NCI-H82 treated with DMSO at 0.1 percent for 48 hours (cell line): ENCODE results near the gene KRT8.

Experiments
- DNase-seq: peaks from one replicate; lab custom pipeline; 2025; ENCODE audit not compliant: unreplicated experiment; lab: John Stamatoyannopoulos, UW

The KRT8 gene

DNA sequence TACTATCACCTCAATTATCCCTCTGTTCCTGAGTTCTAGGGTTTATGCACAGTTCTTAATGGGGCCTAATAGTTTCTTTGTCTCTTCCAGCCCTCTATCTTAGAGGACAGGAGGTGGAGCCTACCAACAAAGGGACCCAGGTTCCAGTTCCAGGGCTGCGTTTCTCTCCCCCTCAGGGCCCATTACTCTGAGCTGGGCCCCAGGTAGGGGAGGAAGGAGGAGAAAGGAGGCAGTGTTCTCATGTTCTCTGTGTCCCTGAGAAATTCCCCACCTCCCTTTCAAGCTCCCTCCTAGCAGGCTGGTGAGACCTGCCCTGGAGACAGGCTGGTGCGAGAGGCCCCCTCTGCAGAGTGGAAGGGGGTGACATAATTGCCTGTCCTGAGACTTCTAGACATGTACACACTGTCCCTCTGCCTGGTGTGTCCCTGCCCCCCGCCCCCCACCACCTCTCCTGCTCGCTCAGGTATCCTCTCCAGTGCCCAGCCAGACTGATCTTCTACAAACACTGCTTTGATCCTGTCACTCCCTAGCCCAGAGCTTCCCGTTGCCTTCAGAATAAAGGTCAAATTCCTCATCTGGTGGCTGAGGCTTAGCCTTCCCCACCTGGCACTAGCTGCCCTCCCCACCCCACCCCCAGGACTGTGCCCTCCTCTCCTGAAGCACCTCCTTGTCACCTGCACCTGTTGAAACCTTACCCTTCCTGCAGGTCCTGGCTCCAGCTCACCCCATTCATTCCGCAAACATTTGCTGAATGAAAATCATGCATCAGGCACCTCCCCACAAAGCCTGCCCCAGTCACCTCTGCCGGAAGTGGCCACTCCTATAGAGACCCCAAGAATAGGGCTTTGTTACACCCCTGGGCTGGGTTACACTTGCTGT, 21.1 kb upstream of the KRT8 start:
- no peak for DNase-seq

DNA sequence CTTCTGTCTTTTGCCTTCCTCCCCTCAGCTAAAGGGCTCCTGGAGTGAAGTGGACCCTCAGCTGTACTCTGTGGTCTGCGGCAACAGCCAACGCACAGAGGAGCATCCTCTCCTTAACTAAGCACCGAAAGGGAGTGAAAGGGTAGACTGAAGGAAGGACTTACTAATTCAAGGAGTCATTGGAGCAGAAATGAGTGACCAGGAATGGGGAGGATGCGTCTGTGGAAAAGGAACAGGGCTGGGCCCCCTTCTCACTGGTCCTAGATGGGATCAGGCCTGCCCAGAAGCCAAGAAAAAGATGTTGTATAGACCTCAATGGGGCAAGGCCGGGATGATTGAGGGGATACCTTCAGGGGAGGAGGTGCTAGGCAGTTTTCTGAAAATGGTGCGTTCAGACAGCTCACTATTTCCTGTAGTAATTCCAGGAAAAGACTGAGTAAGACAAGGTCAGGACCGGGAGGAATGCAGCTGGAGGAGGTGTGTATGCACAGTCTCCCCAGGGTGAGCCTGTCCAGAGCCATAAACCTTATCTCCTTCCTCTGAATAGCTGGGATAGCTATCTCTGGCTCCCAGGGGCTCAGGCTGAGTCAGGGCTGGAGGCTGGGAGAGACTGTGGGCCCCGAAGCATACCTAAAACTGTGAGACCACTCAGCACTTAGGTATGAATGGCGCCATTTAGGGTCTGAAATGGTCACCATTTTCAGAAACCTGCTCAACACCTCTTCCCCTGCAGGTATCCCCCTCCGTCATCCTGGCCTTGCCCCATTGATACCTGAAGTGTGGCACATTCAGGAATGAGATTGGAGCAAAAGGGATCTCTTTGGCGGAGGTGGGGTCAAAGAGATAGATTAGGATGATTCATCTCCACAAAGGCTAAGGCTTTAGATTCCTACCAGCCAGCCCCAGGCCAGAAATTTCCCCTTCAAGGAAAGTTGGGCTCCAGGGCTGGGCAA, 20.2 kb upstream of the KRT8 start:
- no peak for DNase-seq

DNA sequence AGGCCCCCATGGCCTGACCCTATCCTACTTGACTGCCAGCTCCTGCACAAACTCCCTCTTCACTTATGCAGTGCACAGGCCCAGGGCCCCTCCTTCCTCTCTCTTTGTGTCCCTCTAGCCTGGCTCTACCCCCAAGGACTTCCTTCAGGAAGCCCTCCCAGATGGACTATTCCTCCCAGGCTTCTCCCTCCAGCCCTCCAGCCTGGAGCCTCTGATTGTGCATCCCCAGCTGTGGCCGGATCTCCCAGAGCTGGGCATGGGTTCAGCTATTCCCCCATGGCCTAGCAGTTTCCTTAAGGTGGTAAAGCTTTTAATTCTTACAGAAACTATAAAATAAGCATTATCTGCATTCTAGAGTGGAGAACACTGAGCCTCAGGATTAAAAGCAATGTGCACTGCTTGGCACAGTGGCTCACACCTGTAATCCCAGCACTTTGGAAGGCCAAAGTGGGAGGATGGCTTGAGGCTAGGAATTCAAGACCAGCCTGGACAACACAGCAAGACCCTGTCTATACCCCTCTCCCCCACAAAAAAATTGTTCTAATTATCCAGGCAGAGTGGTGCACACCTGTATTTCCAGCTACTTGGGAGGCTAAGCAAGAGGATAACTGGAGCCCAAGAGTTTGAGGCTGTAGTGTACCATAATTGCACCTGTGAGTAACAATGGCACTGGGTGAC, 16.8 kb upstream of the KRT8 start:
- DNase-seq = no peak

DNA sequence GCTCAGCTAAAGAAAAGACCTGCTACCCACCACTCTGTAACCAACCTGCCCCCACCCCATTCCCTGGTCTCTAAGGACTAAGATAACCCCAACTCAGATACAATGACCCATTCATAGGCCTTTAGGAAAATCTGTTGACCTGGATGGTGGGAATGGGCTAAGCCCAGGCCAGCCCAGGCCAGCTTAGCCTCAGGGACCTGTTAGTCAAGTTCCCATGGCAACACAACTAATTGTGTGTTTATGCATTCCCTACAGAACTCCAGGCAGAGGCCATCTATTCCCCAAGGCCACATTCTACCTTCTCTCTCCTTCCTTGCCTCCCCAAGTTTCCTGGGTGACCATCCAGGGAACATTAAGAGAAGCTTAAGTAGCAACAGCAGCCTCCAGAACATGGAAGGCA, 16.1 kb upstream of the KRT8 start:
- no peak for DNase-seq

DNA sequence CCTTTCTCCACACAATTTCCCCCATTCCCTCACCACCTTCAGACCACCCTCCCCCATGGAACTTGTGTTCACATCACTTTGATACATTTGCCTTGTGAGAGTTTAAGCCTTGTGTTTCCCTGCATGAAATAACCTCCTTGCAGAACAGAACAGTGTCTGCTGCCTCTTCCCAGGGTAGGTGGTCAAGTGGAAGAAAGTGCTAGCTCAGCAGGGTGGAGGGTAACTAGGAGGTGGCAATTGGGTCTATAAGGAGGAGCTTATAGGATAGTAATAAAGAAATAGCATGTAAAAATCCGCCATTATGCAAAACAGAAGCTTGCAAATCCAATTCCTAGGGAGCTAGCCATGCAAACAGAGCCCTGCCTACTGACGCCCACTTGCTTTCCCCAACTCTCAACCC, 13.9 kb upstream of the KRT8 start:
- DNase-seq = no peak

DNA sequence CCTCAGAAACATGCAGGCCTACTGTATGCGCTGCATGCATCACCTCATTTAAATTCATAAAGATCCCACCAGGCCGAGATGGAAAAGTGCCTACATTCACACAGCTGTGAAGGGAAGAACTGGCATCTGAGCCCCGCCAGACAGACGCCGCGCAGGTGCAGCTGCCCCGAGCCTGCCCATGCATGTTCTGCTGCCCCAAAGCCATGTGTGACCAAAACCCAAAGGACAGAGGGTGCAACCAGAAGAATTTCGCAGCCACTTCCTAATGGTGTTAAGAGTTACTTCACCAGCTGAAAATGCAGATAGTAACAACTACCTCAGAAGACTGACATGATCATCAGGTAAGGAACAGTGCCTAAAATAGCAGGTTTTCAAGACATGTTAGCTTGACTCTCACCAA, 13.5 kb upstream of the KRT8 start:
- no peak for DNase-seq

DNA sequence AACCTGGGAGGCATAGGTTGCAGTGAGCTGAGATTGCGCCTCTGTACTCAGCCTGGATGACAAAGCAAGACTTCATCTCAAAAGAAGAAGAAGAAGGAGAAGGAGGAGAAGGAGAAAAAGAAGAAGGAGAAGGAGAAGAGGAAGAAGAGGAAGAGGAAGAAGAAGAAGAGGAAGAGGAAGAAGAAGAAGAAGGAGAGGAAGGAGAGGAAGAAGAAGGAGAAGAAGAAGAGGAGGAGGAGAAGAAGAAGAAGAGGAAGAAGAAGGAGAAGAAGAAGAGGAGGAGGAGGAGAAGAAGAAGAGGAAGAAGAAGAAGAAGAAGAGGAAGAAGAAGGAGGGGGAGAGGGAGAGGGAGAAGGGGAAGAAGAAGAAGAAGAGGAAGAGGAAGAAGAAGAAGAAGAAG, 12.9 kb upstream of the KRT8 start:
- no peak for DNase-seq

DNA sequence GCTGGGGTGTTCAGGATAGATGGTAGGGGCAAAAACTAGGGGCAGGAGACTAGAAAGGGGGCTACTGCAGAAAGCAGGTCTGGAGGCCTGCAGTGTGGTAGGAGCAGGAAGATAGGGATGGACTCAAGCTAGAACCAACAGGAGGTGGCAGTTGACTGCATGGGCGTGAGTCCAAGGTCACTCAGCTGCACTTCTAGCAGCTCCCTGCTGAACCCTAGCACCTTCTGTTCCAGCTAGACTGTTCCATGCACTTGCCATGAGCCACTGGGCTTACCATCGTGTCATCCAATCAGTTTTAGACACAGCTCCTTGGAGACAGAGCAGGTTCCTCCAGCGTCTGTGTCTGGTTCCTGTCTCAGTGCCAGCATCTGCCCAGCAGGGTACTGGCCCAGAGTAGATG, 11.3 kb upstream of the KRT8 start:
- DNase-seq = no peak

DNA sequence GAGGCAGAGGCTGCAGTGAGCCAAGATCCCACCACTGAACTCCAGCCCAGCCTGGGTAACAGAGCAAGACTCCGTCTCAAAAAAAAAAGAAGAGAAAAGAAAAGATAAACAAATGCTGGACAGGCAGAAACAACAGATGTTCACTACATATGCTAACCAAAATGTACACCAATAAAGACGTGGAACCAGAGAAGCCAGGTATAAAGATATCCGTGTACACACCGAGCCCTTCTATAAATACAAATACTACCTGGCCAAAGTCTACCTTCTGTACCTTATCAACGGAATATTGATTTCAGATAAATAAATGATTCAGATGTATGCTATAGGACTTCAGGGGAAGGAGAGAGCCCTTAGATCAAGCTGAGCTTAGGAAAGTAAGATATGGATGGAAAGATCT, 10.8 kb upstream of the KRT8 start:
- no peak for DNase-seq

DNA sequence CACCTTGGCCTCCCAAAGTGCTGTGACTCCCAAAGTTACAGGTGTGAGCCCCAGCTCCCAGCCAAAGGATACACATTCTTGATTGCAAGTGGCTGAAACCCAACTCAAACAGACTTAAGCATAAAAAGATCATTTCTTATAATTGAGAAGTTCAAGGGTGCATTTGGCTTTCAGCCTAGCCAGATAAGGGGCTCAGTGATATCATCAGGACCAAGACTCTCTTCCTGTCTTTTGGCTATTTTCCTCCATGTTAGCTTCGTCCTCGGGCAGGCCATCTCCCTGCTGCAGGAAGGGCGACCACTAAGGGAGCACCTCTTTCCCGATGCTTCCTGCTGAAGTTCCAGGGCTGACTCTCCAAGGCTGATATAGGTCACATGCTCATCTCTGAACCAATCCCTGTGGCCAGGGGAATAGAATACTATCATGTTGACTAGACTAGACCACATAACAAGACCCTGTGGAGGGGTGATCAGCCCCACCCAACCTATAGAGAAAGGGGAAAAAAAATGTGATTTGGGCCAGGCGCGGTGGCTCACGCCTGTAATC, 9.8 kb upstream of the KRT8 start:
- DNase-seq = no peak

DNA sequence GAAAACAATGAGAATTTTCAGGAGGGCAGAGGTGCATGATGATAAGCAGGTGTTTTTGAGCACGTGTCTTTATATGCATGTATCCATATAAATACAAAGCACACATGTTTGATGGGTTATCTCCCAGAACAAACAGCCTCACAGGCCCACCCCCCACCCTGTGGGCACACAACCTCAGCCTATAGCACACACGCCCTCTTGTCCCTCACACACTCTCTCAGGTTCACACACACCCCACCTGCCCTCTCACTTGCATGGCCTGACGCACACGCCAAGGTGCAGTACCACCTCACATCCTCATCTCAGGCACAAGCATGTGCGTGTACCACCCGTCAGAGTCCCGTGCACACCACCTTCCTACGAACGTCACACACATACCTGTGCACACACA, 8.6 kb upstream of the KRT8 start:
- DNase-seq = no peak

DNA sequence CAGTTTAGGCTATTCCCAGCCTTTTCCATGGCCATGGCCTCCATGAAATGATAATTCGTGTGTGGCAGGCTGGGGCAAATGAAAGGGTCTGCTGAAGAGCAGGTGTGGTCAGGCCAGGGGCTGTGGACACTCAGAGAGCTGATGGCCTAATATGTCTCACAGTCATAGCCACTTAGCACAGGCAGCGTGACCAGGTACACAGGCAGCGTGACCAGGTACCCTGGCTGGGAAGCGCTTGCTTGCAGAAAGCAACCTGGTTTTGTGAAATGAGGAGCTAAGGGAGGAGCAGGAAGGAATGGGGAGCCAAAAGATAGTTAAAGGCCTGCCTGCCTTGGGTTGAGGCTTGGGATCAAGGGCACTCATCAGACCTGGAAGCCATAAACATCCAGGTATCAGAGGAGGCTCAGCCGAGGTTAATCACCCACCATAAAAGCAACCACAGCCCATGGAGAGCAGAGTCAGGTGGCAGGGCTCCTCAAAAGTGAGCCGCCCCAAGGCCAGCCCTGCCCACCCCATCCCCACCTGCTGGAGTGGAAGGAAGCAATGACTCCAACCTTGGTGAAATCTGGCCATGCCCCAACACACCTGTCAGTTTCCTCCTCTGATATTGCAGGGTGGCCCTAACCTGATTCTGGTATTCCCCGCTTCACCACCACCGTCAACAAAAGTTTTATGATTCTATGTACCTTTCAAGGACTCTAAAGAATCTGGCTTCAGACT, 8.0 kb upstream of the KRT8 start:
- no peak for DNase-seq

DNA sequence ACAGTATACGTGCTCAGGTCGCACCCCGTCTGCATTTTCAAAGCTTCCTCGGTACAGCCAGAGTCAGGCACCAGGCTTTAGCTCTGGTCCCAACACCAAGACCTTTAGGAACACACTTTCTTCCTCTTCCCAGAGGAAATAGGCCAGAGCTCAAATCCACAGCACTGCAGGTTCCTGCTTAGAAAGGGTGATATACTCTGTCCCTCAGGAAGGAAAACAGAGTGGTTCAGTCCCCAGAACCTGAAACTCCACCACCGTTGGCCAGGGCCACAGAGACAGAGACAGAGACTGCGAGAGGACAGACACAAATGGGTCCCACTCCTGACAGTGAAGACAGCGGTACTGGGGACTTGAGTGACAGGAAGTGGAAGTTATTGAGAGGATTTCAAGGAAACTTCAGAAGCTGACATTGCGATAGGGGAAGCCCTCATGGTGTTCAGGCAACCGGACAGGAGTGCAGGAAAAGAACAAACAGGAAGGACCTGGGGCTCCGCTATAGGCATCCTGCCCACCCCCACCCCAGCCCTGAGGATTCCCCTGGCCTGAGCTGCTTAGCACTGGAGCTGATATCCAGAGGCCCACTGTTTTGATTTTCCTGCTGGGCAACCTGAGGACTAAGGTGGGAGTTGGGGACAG, 5.5 kb upstream of the KRT8 start:
- DNase-seq = no peak

DNA sequence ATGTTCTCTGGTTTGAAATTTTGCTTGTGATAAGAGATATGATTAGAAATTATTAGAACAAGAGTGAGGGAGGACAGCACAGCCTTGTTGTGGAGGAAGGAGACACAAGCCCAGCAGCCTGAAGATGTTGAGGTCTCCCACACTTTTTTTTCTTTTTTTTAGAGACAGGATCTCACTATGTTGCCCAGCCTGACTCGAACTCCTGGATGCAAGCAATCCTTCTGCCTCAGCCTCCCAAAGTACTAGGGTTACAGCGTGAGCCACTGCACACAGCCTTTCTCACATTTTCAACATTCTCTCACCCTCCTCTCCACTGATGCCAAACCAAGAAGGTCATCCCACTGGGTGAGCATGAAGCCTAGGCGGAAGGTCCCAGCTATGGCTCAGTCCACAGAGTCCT, 4.9 kb upstream of the KRT8 start:
- DNase-seq = no peak

DNA sequence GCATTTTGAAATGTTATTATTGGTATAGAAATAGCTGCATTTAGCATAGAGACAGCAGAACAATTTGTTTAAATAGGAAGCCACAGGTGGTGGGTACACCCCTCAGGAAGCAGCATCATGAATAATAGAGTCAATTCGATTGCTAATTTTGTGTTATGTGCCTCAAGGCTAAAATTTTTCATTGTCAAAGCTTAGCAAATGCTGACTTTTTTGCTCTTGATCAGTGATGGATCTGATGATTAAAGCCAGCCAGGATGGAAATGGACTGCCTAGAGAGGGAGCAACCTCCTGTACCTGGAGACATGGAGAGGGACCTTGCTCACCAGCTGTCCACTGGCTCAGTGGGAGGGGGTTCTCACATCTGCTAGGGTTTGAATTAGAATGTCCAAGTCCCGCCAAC, 4.5 kb upstream of the KRT8 start:
- no peak for DNase-seq

DNA sequence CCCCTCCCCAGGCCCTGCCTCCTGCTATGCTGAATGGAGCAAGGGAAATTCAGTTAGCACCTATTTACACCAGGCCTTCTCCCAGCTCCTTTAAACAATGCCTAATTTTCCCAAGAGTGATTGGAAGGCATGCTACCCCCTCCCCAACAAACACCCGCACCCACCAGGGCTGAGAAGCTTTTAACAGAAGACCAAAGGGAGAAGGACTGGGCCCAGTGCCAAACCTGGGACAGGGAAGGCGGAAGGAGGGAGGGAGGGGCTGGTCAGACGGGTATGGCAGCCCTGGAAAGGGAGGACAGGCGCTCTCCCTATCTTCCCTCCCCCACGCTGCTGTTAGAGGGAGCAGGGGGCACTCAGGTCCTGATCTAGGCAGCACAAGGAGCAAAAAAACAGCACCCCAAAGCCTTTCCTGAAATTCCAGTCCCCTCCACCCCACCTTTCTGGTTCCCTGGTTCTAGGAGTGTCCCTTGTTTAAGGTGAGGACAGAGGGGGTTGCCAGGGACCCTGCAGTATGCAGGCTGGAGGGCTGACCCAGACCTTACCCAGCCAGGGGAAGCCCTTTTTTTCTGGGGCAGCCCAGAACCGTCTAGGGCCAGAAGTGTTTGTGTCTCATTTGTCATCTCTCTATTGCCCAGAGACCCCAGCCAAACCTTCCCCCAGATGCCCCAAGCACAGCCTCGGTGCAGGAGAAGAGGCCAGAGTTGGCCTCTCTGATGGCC, 2.4 kb upstream of the KRT8 start:
- no peak for DNase-seq

DNA sequence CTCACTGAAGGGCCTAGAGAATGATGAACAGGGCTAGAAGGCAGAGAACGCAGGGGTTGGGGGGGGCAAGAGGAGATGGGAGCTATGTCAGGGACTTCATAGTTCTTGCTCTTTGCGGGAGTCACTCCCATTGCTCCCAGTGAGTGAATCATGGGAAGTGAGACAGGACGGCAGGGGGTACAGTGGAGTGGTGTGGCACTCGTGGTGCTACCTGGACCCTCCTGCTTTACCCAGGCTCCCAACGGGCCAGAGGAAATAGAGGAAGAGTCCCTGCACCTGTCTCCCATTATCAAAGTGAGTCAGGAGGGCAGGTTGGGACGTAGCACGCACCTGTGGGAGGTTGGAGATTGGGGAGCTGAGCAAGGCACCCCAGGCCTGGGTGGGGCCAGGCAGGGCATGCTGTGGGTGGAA, 1.3 kb upstream of the KRT8 start:
- no peak for DNase-seq

DNA sequence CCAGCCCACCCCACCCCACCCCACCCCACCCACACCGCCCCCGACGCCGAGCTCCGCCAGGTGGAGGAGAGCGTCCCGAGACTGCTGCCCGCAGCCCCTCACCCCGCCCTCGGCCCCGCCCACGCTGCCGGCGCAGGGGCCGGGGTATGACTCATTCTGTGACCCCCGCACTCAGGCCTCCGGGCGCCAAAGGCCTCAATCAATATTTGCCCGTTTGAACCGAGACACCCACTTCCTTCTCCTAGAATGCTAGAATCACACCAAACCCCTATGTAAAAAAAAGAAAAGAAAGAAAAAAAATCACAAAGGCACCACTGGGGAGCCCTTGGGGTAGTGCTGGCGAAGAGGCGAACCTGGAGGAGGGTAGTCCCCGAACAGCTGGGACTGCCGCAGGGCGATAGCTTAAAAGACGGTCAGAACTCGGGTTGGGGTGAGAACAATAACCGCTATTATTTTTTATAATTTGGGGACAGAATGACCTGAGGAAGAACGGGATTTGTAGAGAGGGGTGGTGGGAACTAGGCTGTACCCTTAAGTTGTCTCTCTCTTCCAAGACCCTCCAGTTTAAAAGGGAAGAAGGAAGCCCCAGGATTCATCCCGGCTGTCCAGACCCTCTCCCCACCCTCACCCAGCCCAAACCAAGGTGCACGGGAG, 894 bp downstream of the KRT8 start:
- no peak for DNase-seq

DNA sequence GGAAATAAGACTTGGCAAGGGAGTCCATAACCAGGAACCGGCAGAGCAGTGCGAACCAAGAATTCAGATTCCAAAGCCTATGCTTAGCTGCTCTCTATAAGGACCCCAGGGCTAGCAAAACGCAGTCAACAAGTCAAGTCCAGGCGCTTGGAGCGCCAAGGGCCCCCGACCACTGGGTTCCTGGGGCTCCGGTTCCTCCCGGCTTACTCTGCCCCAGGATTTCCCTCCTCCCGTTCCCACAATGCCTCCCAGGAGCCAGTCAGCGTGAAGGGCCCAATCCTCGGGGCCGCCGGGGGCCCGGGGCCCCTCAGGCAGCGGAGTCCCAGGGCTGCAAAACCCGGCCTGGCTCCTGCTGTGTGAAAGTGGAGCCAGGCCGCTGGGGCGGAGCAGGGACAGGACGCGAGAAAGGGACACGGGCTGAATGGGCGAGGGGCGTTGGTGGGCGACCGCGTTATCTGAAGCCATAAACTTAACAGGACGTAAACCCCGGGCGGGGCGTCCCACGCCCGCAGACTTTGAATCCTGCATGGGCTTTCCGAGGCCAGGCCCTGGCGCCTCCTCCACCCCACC, 1.5 kb downstream of the KRT8 start:
- no peak for DNase-seq
